ENCODE results near the gene NSUN5. TPM values are rescaled to one million over a fixed set of nuclear protein-coding genes. Genes with fewer than 3 reads are reported as not detected.
"Not testable (repeated sequence)": the region's sequence is repeated elsewhere in the genome, so short reads cannot be mapped to it uniquely, and the experiment has no call there.

NSUN5 gene
- total RNA-seq, 1 donor from 2014 or later, result 27.1 TPM

DNA sequence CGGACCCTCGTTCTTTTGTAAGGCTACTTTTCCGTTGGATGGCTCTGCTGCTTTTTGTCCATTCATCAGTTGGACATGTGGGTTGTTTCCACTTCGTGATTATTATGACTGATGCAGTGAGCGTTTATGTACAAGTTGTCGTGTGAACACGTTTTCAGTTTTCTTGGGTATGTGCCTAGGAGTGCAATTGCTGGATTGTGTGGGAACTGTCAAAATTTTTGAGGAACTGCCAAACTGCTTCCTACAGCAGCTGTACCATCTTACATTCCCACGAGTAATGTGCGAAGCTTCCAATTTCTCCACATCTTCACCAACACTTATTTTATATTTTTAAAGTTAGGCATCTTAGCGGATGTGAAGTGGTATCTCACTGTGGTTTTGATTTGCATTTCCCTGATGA lies 29.7 kb upstream of the NSUN5 start:
- H3K4me1 ChIP-seq, result no peaks in the 10 kb centered on the region
- no peak overlapping the region for H3K4me3 ChIP-seq
- no peak overlapping the region for H3K27ac ChIP-seq
- H3K9me3 ChIP-seq, result no peaks in the 10 kb centered on the region
- TF ChIP-seq, protein P1, sequence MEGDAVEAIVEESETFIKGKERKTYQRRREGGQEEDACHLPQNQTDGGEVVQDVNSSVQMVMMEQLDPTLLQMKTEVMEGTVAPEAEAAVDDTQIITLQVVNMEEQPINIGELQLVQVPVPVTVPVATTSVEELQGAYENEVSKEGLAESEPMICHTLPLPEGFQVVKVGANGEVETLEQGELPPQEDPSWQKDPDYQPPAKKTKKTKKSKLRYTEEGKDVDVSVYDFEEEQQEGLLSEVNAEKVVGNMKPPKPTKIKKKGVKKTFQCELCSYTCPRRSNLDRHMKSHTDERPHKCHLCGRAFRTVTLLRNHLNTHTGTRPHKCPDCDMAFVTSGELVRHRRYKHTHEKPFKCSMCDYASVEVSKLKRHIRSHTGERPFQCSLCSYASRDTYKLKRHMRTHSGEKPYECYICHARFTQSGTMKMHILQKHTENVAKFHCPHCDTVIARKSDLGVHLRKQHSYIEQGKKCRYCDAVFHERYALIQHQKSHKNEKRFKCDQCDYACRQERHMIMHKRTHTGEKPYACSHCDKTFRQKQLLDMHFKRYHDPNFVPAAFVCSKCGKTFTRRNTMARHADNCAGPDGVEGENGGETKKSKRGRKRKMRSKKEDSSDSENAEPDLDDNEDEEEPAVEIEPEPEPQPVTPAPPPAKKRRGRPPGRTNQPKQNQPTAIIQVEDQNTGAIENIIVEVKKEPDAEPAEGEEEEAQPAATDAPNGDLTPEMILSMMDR (IDR thresholded peaks at IDR 0.05), result no peak
- ATAC-seq, result no peak
- no peaks in the 10 kb centered on the region for H3K36me3 ChIP-seq
- no peaks in the 10 kb centered on the region for H3K27me3 ChIP-seq (ENCODE audit: low read depth)
- DNase-seq, result no peak
- intact Hi-C loops (cut with DNase I), result no loop called here

DNA sequence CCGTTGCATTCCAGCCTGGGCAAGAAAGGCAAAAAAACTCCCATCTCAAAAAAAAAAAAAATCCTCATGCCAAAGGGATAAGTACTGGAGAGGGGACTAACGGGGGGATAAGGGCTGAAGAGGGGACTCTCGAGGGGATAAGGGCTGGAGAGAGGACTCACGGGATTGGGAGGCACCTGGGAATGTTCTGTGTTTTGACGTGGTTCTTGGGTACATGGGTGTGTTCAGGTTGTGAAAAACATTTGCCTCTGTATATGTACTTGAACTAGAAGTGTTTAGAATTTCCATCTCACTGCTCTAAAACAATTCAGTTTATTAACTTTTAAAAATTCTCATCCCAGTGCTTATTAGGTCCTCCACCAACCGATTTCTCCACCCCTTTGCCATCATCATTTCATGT lies 23.8 kb upstream of the NSUN5 start:
- ATAC-seq (peak; percentile 62 to 65), DNase-seq (no peak)
- Histone ChIP-seq H3K27me3 (ENCODE audit: low read depth) (no peaks in the 10 kb centered on the region), H3K4me3 (no peak overlapping the region), H3K27ac (no peak overlapping the region), H3K9me3 (no peaks in the 10 kb centered on the region), H3K4me1 (no peaks in the 10 kb centered on the region), H3K36me3 (no peaks in the 10 kb centered on the region)
- TF ChIP-seq, protein P1 (IDR thresholded peaks at IDR 0.05), result no peak
- intact Hi-C loops (cut with DNase I), result no loop called here

DNA sequence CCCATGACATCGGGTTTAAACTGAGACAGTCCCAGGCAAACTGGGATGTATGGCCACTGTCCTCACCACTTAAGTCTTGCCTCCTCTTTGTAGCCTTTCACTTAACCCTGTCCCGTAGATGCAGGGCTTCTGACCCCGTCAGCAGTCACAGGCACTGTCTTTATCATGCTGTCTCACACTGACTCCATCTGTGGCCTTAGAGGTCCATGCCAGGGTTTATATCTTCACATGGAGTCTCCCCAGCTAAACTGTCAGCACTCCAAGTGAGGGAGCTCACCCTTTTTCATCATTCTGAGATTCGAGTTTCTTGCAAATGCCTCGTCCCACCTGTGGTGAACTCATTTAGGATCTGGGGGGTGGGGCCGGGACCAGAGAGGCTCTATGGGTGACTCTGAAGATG lies 22.1 kb upstream of the NSUN5 start:
- Histone ChIP-seq H3K27me3 (ENCODE audit: low read depth) (no peaks in the 10 kb centered on the region), H3K4me3 (no peak overlapping the region), H3K4me1 (no peaks in the 10 kb centered on the region), H3K27ac (no peak overlapping the region), H3K36me3 (no peaks in the 10 kb centered on the region), H3K9me3 (no peaks in the 10 kb centered on the region)
- TF ChIP-seq, protein P1 (IDR thresholded peaks at IDR 0.05), result no peak
- ATAC-seq (no peak), DNase-seq (no peak)
- intact Hi-C loops (cut with DNase I), result no loop called here

DNA sequence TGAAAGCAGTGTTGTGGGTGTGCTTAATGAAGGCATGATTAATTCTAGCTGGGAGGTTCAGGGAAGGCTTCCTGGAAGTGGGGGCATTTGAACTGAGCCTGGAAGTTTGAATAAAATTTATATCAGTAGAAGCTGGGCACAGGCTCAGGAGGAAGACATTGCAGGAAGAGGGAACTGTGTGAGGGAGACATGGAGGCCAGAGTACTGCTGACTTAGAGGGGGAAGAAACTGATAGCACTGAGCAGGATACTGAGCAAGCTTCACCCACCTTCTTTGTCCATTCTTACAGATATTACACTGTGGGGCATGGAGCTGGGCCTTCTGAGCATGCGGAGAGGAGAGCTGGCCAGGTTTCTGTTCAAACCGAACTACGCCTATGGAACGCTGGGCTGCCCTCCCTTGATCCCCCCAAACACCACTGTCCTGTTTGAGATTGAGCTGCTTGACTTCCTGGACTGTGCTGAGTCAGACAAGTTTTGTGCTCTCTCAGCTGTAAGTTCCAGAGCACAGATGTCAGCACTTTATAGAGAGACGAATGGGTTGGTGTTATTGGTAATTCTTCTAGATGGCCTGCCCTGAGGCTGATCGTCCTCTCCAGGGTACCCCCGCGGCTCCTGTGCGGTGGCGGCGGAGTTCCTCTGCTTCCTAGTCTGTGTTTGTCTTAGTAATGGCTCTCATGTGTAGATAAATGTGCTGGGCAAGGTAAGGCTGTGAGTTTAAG lies 21.4 kb upstream of the NSUN5 start:
- H3K27me3 ChIP-seq (ENCODE audit: low read depth), result no peaks in the 10 kb centered on the region
- no peaks in the 10 kb centered on the region for H3K4me1 ChIP-seq
- H3K36me3 ChIP-seq, result no peaks in the 10 kb centered on the region
- ATAC-seq (no peak), DNase-seq (no peak)
- TF ChIP-seq, protein P1 (IDR thresholded peaks at IDR 0.05), result no peak
- H3K27ac ChIP-seq, result no peak overlapping the region
- no peaks in the 10 kb centered on the region for H3K9me3 ChIP-seq
- intact Hi-C loops (cut with DNase I), result no loop called here
- no peak overlapping the region for H3K4me3 ChIP-seq

DNA sequence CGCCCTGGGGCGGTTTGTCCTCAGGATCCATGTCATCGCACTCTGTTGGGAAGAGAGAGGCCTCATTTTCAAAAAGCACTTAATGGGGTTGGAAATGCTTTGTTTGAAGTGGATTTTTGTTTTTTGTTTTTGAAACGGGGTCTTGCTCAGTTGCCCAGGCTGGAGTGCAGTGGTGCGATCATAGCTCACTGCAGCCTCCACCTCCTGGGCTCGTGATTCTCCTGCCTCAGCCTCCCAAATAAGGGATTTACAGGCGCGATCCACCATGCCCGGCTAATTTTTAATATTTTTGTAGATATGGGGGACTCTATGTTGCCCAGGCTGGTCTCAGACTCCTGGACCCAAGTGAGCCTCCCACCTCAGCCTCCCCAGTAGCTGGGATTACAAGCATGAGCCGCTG lies 20.1 kb upstream of the NSUN5 start:
- Histone ChIP-seq H3K27me3 (ENCODE audit: low read depth) (no peaks in the 10 kb centered on the region), H3K4me1 (peaks cover 9% of the 10 kb centered on the region), H3K36me3 (no peaks in the 10 kb centered on the region), H3K4me3 (no peak overlapping the region), H3K9me3 (no peaks in the 10 kb centered on the region), H3K27ac (no peak overlapping the region)
- ATAC-seq (no peak), DNase-seq (no peak)
- TF ChIP-seq, protein P1 (IDR thresholded peaks at IDR 0.05), result no peak
- intact Hi-C loops (cut with DNase I), result no loop called here

DNA sequence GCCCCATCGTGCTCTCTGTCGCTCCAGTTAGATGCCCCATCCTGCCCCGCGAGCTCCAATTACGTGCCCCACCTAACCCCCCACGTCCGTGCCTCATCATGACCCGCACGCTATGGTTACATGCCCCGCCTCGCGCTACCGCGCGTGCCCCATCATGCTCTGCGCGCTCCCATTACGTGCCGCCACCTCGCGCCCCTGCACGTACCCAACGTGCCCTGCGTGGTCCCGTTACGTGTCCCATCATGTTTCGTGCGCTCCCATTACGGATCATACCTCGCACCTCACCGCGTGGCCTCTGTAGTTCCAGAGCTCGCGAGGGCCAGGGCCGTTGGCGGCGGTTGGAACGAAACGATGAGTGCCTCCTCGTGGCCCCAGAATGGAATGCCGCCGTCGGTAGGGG lies 19.3 kb upstream of the NSUN5 start, which contains the start of the genes FKBP6 and TRIM50:
TSS of gene FKBP6 (plus strand) at position 240 of the 400 bp plus-strand sequence. CDS start 268 bp downstream, outside the sequence.
TSS of gene TRIM50 (minus strand) at position 161 of the 400 bp plus-strand sequence. CDS start 3,295 bp downstream, outside the sequence.
- intact Hi-C loops (cut with DNase I); H3K27ac ChIP-seq; H3K36me3 ChIP-seq; H3K27me3 ChIP-seq (ENCODE audit: low read depth); H3K4me3 ChIP-seq; H3K9me3 ChIP-seq; ATAC-seq; DNase-seq: not testable (repeated sequence)
- H3K4me1 ChIP-seq, result peaks cover 11% of the 10 kb centered on the region

DNA sequence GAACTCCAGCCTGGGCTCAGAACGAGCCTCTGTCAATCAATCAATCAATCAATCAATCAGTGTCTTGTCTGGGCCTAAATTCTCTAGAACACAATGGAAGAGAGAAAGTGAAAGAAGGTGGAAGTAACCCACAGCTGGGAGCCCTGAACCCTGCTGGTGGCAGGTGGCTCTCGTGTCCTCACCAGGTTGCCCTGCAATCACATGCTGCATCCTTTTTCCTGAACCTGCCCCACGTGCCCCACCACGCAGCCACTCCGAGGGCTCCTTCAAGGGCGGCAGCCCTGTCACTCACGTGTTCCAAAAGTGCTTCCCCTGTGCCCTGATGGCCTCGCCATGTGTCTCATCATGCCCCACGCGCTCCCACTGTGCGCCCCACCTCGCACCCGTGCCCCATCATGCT lies 18.8 kb upstream of the NSUN5 start:
- H3K4me3 ChIP-seq; H3K36me3 ChIP-seq; intact Hi-C loops (cut with DNase I); DNase-seq; H3K27ac ChIP-seq; H3K9me3 ChIP-seq; ATAC-seq; H3K27me3 ChIP-seq (ENCODE audit: low read depth): not testable (repeated sequence)
- peaks cover 11% of the 10 kb centered on the region for H3K4me1 ChIP-seq

DNA sequence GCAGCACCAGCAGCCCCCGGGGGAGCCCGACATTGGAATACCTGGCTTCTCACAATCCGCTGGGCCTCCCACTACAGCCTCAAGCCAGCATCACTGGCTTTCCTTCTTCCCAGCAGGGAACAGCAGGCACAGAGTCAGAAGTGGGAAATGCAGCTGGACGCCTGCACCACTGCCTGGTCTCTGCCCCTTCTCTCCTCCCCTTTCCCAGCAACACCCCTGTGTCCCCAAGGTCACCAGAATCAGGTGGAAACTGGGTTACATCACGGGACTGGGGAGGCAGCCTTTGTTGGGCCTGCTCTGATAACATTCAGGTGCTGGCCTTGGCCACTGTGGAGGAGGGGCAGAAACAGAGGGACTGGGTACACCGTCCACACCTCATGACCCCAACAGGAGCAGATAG lies 16.8 kb upstream of the NSUN5 start:
- DNase-seq; intact Hi-C loops (cut with DNase I); H3K4me3 ChIP-seq; H3K9me3 ChIP-seq; H3K27ac ChIP-seq; H3K36me3 ChIP-seq; ATAC-seq; H3K27me3 ChIP-seq (ENCODE audit: low read depth): not testable (repeated sequence)
- peaks cover 11% of the 10 kb centered on the region for H3K4me1 ChIP-seq

Measured in lower lobe of right lung (tissue), 2 donors.